Stimulated activated CD8-positive, alpha-beta memory T cell treated with anti-CD3 and anti-CD28 coated beads, Interleukin-15, amount 100 ng/mL, for 48 hours (primary cell): ENCODE data around the gene BCAP31.
"Not testable (repeated sequence)": the region's sequence is repeated elsewhere in the genome, so short reads cannot be mapped to it uniquely, and the experiment has no call there.

Source experiments
- DNase-seq, 2 donors: peaks; one replicate each; pipeline ENCODE4 v3.0.0-alpha.2; 2020; ENCODE audit warnings: low read depth in 2 of 2

Gene BCAP31

GRCh38 chrX:153709726-153710674, 14.2 kb downstream of the BCAP31 start:
- DNase-seq: no peak

GRCh38 chrX:153708415-153708814, 15.8 kb downstream of the BCAP31 start:
- DNase-seq: peak in 1 of 2 donors; percentile 32

GRCh38 chrX:153707406-153707805, 16.8 kb downstream of the BCAP31 start:
- DNase-seq: no peak

GRCh38 chrX:153706799-153707198, 17.4 kb downstream of the BCAP31 start:
- DNase-seq: no peak

- DNase-seq: not testable (repeated sequence)
These were observed 18.7 kb downstream of the BCAP31 start for GRCh38 chrX:153705403-153706060.

GRCh38 chrX:153704631-153705402, 19.4 kb downstream of the BCAP31 start:
- DNase-seq: not testable (repeated sequence)

GRCh38 chrX:153704021-153704526, 20.1 kb downstream of the BCAP31 start:
- DNase-seq: no peak

- DNase-seq: no peak
These were observed 21.2 kb downstream of the BCAP31 start for GRCh38 chrX:153703036-153703370.

GRCh38 chrX:153702336-153703035, 21.7 kb downstream of the BCAP31 start:
- no peak for DNase-seq

GRCh38 chrX:153701706-153702105, 22.5 kb downstream of the BCAP31 start:
- DNase-seq: no peak

- DNase-seq: no peak
These were observed 23.2 kb downstream of the BCAP31 start for GRCh38 chrX:153700967-153701366.

GRCh38 chrX:153700376-153700945, 23.7 kb downstream of the BCAP31 start:
- DNase-seq: no peak

GRCh38 chrX:153699784-153700371, 24.3 kb downstream of the BCAP31 start:
- DNase-seq: not testable (repeated sequence)

- DNase-seq: not testable (repeated sequence)
These were observed 24.9 kb downstream of the BCAP31 start for GRCh38 chrX:153699210-153699783.

GRCh38 chrX:153697924-153698865, 26.0 kb downstream of the BCAP31 start:
- no peak for DNase-seq

- not testable (repeated sequence) for DNase-seq
These were observed 27.0 kb downstream of the BCAP31 start for GRCh38 chrX:153696986-153697722.

- not testable (repeated sequence) for DNase-seq
These were observed 27.6 kb downstream of the BCAP31 start for GRCh38 chrX:153696538-153696937.

GRCh38 chrX:153696100-153696499, 28.1 kb downstream of the BCAP31 start:
- no peak for DNase-seq
